Stimulated activated CD4-positive, alpha-beta T cell treated with anti-CD3 and anti-CD28 coated beads, Interleukin-12 subunit alpha, Interleukin-12 subunit beta, amount 100 ng/mL, for 4 hours (primary cell): ENCODE data around the gene ELMO1.

ENCODE experiments used
- DNase-seq: peaks from one replicate; pipeline ENCODE4 v3.0.0-alpha.2; 2020

ELMO1 gene

GRCh38 chr7:37209195-37209594 is 239.5 kb downstream of the ELMO1 start:
- DNase-seq = no peak

DNA sequence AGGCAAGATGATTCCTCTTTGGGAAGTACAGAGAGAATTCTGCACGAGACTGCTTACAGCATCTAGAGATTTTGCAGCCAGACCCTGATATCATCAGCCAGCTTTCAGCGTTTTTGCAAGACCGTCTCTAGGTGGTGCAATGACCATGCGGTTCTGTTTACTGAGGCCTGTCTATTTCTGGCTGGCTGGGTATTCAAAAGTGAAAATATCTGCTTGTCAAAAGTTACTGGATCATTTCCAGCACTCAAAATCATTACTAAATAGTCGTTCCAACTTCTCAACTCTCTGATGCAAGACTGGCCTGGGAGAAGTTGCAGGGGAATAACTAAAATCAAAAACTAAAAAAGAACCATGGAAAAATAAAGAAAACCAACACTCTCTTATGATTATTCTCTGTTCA is 240.1 kb downstream of the ELMO1 start:
- DNase-seq = no peak

DNA sequence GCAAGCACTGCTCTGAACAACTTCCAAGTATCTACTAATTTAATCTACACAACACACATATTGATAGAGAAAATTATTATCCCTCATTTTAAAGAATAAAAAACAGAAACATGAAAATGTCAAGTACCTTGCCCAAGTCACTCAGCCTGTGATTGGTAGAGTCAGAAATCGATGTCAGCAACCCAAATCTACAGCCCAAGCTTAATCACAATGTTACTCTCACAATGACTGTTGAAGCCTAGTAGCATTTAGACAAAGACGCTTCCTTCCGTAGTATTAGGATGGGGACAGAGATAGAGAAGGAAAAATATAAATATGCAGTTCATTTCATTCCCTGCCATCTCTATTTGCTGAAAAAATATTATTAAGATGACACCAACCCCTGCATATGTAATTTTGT is 242.5 kb downstream of the ELMO1 start:
- no peak for DNase-seq

DNA sequence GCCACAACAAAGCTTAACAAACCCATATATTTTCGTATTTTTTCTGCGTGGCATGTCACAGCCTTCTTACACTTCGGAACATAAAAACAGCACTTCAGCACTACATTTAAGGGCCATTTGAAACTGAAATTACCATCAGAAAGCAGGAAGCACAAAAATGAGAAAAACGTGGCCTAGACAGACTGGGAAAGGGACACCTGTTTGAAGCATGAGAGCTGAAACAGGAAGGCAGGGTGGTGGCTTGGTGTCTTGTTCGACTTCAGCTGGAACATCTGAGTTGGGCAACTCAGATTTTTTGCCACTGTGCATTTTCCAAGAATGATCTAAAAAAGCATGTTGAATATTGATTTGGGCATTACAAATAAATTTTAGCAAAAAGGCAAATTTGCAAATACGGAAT is 243.2 kb downstream of the ELMO1 start:
- DNase-seq = no peak

- DNase-seq = no peak
These were observed 246.8 kb downstream of the ELMO1 start for GRCh38 chr7:37201876-37202198.

DNA sequence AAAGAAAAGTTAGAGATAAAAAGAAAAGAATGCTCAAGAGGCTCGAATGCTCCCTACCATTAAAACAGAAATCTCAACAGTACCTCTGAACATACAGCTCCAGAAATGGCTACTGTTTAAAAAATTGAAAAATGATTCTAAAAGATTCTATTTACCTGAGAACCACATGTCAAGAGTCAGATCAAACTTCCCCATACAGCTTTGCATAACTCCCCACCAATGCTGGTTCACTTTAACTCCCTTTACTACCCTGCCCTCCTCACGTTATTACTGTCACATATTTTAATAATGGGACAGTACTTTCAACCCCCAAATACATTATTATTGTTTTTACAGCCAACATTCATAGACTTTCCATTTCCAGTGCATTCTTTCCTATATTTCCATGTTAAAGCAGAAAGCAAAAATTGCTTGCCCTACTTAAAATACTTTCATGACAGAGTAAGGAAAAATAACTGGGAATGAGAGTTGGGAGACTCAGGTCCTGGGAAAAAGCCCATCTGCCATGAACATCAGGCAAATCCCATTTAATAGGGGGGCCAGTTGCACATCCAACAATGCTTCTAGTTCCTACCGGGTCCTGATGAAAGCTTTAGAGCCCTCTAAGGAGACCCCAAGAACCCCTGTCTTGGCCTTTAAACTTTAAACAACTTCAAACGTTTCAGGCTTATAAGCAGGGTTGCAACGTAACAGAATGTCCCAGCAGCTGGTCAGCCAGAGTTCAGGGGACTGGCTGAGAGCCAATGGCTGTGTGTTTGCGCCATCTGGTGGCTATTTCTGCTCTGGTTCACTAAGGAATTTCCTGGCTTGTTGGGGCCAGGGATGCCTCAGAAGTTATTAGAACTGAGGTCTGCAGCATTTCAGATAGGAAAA is 247.4 kb downstream of the ELMO1 start:
- peak; percentile 43 for DNase-seq

DNA sequence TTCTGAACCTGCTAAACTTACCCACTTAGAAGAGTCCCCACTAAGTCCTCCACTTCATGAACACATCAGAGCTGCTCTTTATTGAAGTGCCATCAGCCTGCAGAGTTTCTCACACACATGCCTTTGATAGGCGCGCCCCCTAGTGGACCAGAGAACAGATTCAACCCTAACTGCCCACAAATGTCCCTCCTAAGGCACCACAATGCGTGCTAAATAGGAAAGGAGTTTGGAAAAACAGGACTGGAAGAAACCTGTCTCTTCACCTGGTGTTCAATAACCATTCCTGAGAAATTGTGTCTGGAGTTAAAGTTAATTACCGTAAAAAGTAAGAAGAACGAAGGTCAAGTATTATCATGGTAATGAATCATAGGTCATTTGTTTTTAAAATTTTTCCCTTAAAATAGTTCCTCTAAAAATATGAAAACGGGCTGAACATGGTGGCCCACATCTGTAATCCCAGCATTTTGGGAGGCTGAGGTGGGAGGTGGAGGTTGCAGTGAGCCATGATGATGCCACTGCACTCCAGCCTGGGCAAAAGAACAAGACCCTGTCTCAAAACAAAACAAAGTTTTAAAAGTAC is 249.7 kb downstream of the ELMO1 start:
- peak; percentile 73 for DNase-seq

GRCh38 chr7:37198041-37198905 is 250.4 kb downstream of the ELMO1 start:
- no peak for DNase-seq

DNA sequence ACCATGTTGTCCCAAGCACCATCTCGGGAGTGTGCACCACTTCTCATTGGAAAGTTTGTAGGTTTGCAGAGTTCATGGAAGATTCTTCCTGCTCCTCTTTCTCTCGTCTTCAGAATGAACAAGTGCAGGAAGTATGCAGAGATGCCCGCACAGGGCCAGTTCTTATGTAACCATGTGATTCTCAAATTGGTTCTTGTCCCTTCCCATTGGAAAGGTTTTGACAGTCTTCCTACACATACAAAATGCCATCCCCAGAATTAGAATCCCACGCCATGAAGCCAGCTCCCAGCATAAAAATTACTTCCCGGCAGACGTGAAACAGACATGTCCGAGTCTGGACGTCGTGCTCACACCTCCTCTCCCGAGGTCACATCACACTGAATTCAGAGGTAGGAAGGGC is 251.6 kb downstream of the ELMO1 start:
- DNase-seq = no peak

GRCh38 chr7:37196676-37197075 is 252.0 kb downstream of the ELMO1 start:
- no peak for DNase-seq

DNA sequence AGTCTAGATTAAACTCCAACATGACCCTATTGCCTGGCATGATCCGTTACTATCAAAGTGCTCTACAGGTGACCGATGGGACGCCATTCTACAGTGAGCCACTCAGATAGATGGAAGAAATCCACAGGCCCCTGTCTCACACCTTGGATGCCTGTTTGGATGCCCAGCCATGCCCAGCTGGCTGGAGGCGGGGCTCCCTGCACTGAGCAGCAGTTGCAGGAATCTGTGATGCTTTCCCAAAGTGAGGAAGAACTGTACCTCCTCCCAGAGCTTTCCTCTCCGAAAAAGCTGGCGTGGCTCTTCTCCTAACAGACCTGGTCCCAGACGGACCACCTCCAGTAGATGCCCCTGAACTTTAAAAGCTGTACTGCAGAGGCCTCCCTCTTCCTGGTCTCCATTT is 253.3 kb downstream of the ELMO1 start:
- DNase-seq = no peak

GRCh38 chr7:37194943-37195342 is 253.7 kb downstream of the ELMO1 start:
- no peak for DNase-seq

- DNase-seq = no peak
These were observed 254.9 kb downstream of the ELMO1 start for GRCh38 chr7:37193775-37194135.

DNA sequence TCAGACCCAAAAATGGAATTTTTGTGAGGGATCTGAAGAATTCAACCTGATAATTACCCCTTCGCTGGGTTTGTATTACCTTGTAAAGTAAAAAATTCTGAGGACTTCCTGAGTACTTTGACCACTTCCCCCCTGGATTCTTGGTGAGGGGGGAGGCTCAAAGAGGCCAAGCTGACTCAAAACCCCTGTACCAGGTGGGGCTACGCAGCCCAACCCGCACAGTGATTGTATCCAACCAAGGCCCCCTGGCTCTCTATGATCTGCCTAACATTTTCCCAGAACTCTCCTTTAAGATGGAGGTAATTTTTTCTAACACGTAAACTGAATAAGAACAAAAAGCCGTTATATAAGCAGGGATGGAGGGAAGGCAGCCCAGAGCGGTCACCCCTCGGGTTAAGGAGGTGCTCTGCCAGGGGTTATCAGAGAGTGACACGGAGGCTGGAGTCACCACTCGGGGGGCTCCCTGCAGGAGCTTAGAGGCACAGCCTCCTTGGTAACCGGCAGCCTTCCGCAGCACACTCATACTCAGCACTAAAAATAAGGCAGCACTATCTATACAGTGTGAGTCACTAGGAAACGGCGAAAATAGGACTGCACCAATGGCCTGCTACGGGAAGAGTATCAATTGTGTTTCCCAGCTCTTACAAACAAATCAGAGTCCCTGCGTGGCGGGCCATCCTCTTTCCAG is 255.4 kb downstream of the ELMO1 start:
- DNase-seq = no peak

- DNase-seq = no peak
These were observed 256.9 kb downstream of the ELMO1 start for GRCh38 chr7:37191797-37192196.

DNA sequence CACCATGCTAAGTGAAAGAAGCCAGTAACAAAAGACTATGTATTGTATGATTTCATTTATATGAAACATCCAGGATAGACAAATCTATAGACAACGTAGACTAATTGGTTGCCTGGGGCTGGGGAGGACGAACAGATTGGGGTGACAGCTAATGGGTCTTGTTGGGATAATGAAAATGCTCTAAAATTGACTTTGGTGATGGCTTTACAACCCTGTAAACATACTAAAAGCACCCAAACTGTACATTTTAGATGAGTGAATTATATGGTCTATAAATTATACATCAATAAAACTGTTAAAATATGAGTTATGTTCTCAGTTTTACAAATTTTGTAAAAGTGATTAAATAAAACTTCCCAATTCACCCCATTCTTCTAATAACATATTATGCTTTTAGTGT is 261.5 kb downstream of the ELMO1 start:
- DNase-seq = no peak

DNA sequence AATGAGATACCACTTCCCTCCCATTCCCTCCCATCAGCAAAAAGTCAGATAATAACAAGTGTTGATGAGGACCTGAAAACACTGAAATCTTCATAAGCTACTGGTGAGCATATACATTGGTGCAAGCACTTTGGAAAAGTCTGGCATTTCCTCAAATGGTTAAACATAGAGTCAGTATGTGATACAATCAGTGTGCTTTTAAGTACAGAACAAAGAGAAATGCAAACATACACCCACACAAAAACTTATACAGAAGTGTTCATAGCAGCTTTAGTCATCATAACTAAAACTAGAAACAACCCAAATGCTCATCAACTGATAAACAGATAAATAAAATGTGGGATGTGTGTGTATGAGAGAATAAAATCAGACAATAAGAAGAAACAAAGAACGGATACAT is 261.9 kb downstream of the ELMO1 start:
- DNase-seq = no peak

DNA sequence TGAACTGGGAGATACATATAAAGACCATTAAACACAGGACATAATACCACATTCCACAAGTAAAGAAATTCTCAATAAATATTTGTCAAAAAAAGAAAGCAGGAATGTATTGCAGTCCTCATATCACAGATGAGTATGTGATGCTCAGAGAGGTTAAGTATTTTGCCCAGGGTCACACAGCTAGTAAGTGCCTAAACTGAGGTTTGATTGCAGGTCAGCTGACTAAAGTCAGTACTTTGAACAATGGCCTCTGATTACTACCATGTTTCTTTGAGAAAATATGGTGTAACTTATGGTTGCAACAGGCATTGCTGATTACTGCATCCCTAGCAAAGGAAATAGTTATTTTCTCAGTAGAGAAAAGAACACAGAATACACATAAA is 267.1 kb downstream of the ELMO1 start:
- DNase-seq = no peak

DNA sequence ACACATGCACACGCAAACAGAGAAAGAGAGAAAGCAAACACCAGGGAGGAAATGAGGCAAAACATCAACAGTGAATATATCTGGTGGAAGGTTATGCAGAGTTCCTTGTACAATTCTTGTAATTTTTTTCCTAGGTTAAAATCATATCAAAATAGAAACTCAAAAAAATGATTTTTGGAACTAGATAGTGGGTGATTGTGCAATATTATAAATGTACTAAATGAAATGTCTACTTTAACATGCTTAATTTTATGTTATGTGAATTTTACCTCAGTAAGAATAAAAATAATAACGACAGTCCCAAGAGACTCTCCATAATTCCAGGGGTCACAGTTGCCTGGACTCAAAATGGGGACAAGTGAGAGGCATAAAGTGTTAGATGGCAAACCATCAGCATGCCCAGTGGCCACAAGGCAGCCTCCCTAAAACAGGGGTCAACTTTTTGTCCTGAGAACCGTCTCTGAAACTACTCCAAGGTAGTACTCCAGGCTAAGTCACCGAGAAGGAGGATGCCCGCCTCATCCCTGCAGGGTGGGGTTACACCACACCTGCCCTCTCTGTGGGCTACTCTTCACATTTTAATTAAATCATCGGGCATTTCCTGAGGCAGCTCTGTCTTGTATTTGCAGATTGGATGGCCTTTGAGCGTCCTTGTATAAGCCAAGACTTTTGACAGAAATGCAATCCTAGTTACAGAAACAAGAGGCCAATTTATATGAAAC is 267.7 kb downstream of the ELMO1 start:
- no peak for DNase-seq

DNA sequence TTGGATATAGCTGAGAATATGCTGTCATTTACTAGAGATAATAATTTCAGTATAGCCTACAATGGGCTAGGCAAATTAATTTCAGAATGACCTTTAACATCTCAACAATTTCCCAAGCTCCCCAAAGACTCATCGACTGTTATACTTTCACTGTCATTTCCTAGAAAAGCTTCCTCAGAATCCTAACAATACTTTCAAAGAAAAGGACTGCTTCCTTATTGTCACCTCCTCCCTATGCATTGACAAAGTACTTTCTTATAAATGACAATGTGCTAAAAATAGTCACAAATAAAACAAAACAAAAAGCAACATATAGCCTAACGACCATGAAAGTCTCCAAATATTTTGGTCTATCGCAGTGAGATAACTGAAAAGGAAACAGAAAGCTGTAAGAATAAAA is 272.6 kb downstream of the ELMO1 start:
- no peak for DNase-seq

GRCh38 chr7:37174460-37174859 is 274.2 kb downstream of the ELMO1 start:
- DNase-seq = no peak

GRCh38 chr7:37173670-37174069 is 275.0 kb downstream of the ELMO1 start:
- DNase-seq = no peak

GRCh38 chr7:37162106-37162505 is 286.6 kb downstream of the ELMO1 start:
- no peak for DNase-seq
